Measurements from ENCODE around the gene POM121.
"Not testable (repeated sequence)": the region's sequence is repeated elsewhere in the genome, so short reads cannot be mapped to it uniquely, and the experiment has no call there.

The POM121 gene

DNA sequence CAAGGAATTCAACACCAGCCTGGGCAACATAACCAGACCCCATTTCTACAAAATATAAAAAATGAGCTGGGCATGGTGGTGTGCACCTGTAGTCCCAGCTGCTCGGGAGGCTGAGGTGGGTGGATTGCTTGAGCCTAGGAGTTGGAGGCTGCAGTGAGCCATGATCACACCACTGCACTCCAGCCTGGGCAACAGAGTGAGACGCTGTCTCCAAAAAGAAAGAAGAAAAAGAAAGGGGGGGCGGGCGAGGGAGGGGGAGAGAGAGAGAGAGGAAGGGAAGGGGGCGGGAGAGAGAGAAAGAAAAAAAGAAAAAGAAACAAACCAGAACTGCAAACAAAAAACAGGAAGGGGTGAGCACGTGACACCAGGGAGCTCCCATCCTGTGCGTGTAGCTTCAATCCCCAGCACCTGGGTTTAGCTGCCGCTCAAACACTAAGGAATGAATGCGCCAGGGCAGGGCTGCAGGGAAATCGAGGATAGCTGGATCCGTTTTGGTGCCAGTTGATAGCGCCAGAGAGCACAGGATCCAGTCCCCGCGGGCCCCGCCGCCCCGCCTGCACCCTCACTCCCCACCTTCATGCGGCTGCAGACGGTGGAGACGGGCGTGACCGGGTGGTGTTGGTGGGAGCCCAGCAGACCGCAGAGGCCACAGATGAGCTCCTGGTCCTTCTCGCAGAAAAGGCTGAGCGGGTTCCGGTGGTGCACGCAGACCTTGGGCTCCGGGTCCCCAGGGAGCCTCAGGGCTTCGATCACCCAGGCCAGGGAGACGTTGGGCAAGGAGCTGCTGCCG lies 40.5 kb downstream of the POM121 start:
- not testable (repeated sequence) for H3K4me1 ChIP-seq (ENCODE audit: insufficient read depth, low read length); H3K9ac ChIP-seq (ENCODE audit: low read depth, low read length); H3K9me3 ChIP-seq (ENCODE audit: control insufficient read depth, insufficient read depth, low read length); H3K36me3 ChIP-seq (ENCODE audit: insufficient read depth, low read length)

DNA sequence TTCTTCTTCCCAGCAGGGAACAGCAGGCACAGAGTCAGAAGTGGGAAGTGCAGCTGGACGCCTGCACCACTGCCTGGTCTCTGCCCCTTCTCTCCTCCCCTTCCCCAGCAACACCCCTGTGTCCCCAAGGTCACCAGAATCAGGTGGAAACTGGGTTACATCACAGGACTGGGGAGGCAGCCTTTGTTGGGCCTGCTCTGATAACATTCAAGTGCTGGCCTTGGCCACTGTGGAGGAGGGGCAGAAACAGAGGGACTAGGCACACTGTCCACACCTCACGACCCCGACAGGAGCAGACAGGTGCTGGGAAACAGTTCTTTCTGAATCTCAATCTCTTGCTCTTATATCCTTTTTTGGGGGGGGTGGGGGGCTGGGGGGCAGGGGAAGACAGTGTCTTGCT lies 42.0 kb downstream of the POM121 start:
- not testable (repeated sequence) for H3K9me3 ChIP-seq (ENCODE audit: control insufficient read depth, insufficient read depth, low read length); H3K9ac ChIP-seq (ENCODE audit: low read depth, low read length); H3K36me3 ChIP-seq (ENCODE audit: insufficient read depth, low read length); H3K4me1 ChIP-seq (ENCODE audit: insufficient read depth, low read length)

DNA sequence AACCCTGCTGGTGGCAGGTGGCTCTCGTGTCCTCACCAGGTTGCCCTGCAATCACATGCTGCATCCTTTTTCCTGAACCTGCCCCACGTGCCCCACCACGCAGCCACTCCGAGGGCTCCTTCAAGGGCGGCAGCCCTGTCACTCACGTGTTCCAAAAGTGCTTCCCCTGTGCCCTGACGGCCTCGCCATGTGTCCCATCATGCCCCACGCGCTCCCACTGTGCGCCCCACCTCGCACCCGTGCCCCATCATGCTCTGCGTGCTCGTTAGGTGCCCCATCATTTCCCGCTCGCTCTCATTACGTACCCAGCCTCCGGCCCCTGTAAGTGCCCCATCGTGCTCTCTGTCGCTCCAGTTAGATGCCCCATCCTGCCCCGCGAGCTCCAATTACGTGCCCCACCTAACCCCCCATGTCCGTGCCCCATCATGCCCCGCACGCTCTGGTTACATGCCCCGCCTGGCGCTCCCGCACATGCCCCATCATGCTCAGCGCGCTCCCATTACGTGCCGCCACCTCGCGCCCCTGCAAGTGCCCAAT lies 44.2 kb downstream of the POM121 start, which contains the start of gene TRIM74:
Gene TRIM74, minus strand, starts transcription at position 487 of the 537 bp plus-strand sequence. CDS start 3,309 bp downstream, outside the sequence.
- H3K9me3 ChIP-seq (ENCODE audit: control insufficient read depth, insufficient read depth, low read length); H3K36me3 ChIP-seq (ENCODE audit: insufficient read depth, low read length); H3K9ac ChIP-seq (ENCODE audit: low read depth, low read length); H3K4me1 ChIP-seq (ENCODE audit: insufficient read depth, low read length): not testable (repeated sequence)

DNA sequence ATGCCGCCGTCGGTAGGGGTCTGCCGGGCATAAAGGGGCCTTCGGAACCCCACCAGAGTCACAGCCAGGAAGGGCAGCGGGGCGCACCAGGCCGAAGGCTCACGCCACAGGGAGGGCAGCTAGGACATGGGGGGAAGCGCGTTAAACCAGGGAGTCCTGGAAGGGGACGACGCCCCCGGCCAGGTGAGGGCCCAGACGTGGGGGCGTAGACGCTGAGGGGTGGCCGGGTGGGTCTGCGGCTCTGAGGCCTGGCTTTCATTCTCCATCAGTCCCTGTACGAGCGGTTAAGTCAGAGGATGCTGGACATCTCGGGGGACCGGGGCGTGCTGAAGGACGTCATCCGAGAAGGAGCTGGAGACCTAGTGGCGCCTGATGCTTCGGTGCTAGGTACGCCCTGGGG lies 44.8 kb downstream of the POM121 start:
- H3K9ac ChIP-seq (ENCODE audit: low read depth, low read length); H3K9me3 ChIP-seq (ENCODE audit: control insufficient read depth, insufficient read depth, low read length); H3K36me3 ChIP-seq (ENCODE audit: insufficient read depth, low read length); H3K4me1 ChIP-seq (ENCODE audit: insufficient read depth, low read length): not testable (repeated sequence)

DNA sequence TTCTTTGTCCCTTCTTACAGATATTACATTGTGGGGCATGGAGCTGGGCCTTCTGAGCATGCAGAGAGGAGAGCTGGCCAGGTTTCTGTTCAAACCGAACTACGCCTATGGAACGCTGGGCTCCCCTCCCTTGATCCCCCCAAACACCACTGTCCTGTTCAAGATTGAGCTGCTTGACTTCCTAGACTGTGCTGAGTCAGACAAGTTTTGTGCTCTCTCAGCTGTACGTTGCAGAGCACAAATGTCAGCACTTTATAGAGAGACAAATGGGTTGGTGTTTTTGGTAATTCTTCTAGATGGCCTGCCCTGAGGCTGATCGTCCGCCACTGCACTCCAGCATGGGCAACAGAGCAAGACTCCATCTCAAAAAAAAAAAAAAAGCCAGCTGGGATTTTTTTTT lies 46.6 kb downstream of the POM121 start:
- not testable (repeated sequence) for H3K9ac ChIP-seq (ENCODE audit: low read depth, low read length); H3K9me3 ChIP-seq (ENCODE audit: control insufficient read depth, insufficient read depth, low read length); H3K36me3 ChIP-seq (ENCODE audit: insufficient read depth, low read length); H3K4me1 ChIP-seq (ENCODE audit: insufficient read depth, low read length)

DNA sequence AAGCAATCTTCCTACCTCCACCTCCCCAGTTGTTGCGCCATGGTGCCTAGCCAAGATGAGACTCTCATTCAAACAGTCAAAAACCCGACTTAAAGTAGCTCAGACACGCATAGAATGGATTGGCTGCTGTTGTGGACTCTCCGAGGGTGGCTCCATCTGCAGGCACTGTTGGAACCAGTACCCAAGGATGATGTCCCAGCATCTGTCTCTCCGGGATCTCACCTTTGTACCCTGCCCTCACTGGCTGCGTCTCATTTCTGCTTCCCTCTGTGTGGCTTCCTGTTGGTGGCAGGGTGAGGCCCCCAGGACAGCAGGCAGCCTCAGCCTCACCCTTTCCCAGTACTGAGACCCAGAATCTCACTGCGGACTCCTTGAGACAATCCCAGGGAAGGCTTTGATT lies 49.9 kb downstream of the POM121 start:
- H3K4me1 ChIP-seq (ENCODE audit: insufficient read depth, low read length); H3K36me3 ChIP-seq (ENCODE audit: insufficient read depth, low read length); H3K9me3 ChIP-seq (ENCODE audit: control insufficient read depth, insufficient read depth, low read length); H3K9ac ChIP-seq (ENCODE audit: low read depth, low read length): not testable (repeated sequence)

DNA sequence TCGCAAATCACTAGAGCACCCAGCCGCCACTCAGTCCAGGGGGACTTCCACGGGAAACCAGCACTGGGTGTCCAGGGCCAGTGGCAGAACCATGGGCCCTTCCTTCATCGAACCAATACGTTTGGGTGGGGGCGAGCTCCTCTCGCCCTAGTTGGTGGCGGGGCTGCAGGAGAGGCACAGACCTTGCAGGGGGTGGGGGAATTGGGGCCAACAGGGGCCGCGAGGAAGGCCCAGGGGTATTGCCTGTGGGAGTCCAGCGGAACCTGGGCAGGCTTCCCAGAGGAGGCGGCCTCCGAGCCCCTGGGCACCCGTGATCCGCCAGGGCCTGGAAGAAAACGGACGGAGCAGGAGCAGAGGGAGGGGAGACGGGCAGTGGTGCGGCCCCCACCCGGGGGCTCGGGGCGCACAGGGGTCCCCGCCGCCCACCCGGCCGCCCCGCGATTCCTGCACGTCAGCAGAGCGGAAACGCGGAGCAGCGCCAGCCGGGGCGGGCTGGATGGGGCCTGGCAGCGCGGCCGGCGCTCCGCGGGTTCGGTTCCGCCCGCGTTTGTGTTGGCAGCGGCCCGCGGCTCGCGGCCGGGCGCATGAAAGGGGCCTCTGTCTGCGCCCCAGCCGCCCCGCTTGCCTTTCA lies 50.9 kb downstream of the POM121 start:
- not testable (repeated sequence) for H3K36me3 ChIP-seq (ENCODE audit: insufficient read depth, low read length); H3K9ac ChIP-seq (ENCODE audit: low read depth, low read length); H3K9me3 ChIP-seq (ENCODE audit: control insufficient read depth, insufficient read depth, low read length)

DNA sequence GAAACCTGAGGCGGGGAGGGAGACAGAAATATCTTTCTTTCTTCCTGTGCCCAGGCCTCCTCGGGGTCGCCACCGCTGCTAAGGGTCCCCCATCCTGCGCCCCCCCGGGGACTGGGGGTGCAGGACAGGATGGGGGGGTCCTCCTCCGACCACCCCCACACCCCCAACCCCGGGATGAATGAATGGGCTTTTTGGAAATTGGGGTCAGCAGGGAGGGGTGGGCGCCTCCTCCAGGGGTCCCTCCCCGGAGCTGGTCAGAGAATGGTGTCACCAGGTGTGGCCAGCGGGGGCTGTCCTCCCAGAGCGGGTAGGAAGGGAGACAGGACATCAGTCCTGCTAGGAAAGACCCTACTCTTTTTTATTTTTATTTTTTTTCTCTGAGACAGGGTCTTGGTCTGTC lies 51.5 kb downstream of the POM121 start:
- H3K4me1 ChIP-seq (ENCODE audit: insufficient read depth, low read length); H3K9ac ChIP-seq (ENCODE audit: low read depth, low read length); H3K9me3 ChIP-seq (ENCODE audit: control insufficient read depth, insufficient read depth, low read length); H3K36me3 ChIP-seq (ENCODE audit: insufficient read depth, low read length): not testable (repeated sequence)

More for the DNA sequence above, 50.9 kb downstream of the POM121 start:
- H3K4me1 ChIP-seq (ENCODE audit: insufficient read depth, low read length): not testable (repeated sequence)

DNA sequence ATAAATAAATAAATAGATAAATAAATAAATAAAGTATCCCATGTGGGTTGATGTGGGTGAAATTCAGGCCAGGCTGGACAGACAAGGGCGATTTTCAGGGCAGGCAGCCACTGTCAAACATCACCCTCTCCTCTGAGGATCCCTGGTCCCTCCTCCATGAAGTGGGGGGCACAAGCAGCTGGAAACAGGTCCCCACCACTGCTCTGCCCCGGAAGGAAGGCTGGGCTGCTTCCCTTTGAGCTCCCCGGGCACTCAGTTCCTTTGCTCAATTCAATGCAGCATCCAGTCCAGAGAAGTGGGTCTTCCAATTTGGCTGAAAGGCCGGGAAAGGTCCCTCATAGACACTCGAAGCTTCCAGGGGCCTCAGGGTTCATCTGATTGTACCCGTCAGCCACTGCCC lies 55.5 kb downstream of the POM121 start:
- not testable (repeated sequence) for H3K4me1 ChIP-seq (ENCODE audit: insufficient read depth, low read length); H3K9ac ChIP-seq (ENCODE audit: low read depth, low read length); H3K36me3 ChIP-seq (ENCODE audit: insufficient read depth, low read length); H3K9me3 ChIP-seq (ENCODE audit: control insufficient read depth, insufficient read depth, low read length)

DNA sequence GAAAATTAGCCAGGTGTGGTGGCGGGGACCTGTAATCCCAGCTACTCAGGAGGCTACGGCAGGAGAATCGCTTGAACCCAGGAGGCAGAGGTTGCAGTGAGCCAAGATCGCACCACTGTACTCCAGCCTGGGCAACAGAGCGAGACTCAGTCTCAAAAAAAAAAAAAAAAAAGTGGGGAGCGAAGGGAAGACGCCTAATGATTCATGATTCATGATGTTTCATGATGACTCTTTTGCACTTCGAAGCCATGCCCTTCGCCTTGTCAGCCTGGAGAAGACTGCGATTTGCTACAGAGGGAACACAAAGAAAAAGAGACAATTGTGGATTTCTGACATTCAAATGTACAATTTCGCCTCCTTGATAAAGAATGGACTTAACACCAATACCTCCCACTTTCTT lies 57.2 kb downstream of the POM121 start:
- not testable (repeated sequence) for H3K9ac ChIP-seq (ENCODE audit: low read depth, low read length); H3K9me3 ChIP-seq (ENCODE audit: control insufficient read depth, insufficient read depth, low read length); H3K4me1 ChIP-seq (ENCODE audit: insufficient read depth, low read length); H3K36me3 ChIP-seq (ENCODE audit: insufficient read depth, low read length)

DNA sequence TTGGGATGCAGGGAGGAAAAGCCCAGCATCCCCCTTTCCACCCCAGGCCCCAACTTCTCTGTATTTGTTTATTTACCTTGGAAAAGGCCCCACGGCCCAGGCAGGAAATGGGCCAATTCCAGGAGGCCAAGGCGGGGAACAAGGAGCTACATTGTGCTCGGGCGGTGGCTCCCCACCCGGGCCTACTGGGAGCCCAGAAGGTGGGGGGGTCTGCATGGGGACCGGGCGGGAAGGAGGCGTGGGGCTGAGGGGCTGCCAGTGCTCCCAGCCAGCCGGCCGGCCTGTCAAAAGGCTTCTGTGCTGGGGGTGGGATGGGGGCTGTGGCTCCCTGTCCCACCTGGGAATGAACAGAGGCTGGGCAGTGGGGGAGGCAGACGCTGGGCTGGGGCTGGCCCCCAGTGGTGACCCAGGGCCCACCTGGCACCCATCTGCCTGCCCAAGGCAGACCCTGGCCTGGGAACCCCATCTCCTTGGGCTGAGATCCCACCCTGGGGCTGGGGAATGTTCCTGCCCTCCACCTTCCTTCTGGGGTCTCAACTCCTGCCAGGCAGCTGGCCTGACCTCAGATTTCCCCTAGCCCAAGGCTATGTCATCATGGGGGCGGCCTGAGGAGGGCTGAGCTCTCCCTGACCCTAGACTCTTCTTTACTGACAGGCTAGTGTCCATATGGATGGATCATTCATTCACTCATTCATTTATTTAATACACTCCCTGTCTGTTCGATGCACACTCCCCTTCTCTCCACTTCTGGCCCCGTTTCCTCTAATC lies 65.4 kb downstream of the POM121 start:
- not testable (repeated sequence) for H3K9me3 ChIP-seq (ENCODE audit: control insufficient read depth, insufficient read depth, low read length); H3K4me1 ChIP-seq (ENCODE audit: insufficient read depth, low read length); H3K36me3 ChIP-seq (ENCODE audit: insufficient read depth, low read length); H3K9ac ChIP-seq (ENCODE audit: low read depth, low read length)

DNA sequence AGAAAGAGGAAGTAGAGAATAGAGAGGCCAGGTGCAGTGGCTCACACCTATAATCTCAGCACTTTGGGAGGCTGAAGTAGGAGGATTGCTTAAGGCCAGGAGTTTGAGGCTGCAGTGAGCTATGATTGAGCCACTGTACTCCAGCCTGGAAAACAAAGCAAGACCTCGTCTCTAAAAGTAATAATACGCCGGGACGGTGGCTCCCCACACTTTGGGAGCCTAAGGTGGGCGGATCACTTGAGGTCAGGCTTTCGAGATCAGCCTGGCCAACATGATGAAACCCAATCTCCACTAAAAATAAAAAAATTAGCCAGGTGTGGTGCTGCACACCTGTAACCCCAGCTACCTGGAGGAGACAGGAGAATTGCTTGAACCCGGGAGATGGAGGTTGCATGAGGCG lies 70.6 kb downstream of the POM121 start:
- not testable (repeated sequence) for H3K9ac ChIP-seq (ENCODE audit: low read depth, low read length); H3K36me3 ChIP-seq (ENCODE audit: insufficient read depth, low read length)

DNA sequence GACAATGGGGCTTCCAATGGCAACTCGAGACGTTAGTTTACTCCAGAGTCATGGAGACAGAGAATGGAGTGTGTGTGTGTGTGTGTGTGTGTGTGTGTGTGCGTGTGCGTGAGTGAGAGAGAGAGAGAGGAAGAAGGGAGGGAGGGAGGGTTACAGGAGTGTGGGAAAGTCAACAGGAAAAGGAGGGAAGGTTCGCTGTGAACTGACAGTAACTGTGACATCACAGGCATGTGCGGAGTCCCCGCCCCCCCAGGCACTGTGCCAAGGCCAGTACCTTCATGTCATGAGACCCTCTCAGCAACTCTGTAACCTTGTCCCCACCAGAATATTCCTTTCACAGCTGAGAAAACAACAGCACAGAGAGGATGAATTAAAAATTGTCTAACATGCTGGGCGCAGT lies 72.6 kb downstream of the POM121 start:
- not testable (repeated sequence) for H3K9ac ChIP-seq (ENCODE audit: low read depth, low read length)

More for the DNA sequence above, 70.6 kb downstream of the POM121 start:
- H3K9me3 ChIP-seq (ENCODE audit: control insufficient read depth, insufficient read depth, low read length); H3K4me1 ChIP-seq (ENCODE audit: insufficient read depth, low read length): not testable (repeated sequence)

DNA sequence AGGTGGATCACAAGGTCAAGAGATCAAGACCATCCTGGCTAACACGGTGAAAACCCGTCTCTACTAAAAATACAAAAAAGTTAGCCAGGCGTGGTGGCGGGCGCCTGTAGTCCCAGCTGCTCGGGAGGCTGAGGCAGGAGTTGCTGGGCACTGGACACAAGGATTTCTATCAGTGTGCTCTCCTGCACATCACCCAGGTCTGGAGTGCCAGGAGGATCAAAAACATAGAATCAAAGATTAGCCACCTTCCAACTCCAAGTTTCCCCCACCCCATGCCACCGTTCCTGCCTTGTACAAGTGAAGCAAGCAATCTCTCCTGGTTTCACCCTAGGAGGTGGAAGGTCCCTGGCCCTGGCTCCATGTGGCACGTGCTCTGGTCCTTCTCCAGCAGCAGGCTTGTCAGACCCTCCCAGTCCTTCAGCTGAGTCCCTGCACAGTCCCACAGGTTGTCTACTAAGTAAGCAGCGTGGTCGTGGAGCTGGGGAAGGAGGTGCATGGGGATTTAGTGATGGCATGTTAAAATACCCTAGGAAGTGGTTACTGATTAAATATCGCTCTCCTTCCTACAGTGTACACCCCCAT lies 73.1 kb downstream of the POM121 start:
- H3K36me3 ChIP-seq (ENCODE audit: insufficient read depth, low read length); H3K9me3 ChIP-seq (ENCODE audit: control insufficient read depth, insufficient read depth, low read length); H3K4me1 ChIP-seq (ENCODE audit: insufficient read depth, low read length); H3K9ac ChIP-seq (ENCODE audit: low read depth, low read length): not testable (repeated sequence)

More for the DNA sequence above, 72.6 kb downstream of the POM121 start:
- H3K36me3 ChIP-seq (ENCODE audit: insufficient read depth, low read length); H3K4me1 ChIP-seq (ENCODE audit: insufficient read depth, low read length); H3K9me3 ChIP-seq (ENCODE audit: control insufficient read depth, insufficient read depth, low read length): not testable (repeated sequence)
